22Rv1 (cell line): ENCODE results near the gene DUOX2.

ENCODE experiments used
- CTCF ChIP-seq: fragments of 450-650 bp; IDR thresholded peaks from 2 replicates; pipeline ENCODE4 v1.5.1; 2017; ENCODE audit warnings: mild to moderate bottlenecking
- ZFX ChIP-seq: fragments of 450-650 bp; IDR thresholded peaks from 2 replicates; pipeline ENCODE4 v1.6.1; 2017; ENCODE audit warnings: antibody characterized with exemption, borderline replicate concordance

DNA sequence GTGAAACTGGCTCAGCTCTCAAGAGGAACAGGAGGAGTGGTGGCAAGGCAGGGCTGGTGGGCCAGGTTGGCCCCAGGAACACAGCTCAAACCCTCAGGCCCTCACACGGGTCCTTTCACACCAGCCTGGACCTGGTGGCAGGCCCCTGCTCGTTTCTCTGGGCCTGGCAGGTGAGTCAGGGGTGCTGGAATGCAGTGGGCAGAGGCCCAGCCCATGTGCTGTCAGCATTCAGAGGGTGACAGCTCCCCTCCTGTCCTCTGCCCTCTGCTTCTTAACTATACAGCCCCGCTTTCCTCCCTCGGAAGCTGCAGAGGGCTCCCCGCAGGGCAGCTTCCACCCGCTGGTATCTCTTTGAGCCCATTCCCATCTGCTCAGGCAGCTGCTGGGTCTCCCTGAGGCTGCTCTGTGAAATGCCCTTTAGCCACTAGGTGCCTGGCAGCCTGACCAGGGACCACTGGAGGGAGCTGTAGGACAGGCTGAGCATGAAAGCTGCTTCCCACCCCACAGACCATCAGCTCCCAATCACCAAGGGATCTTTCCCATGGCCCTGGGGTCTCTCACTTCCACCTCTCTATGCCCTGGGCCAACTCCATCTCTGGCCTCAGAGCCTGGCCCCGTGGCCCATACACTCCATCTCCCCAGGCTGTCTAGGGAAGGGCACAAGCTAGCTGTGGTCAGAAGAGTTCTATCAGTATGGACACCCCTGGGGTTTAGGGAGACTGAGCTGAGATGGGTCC is 49.0 kb upstream of the DUOX2 start:
- TF ChIP-seq CTCF (peak; percentile 85), ZFX (no peak)
